ENCODE data around the gene TEX51.

Gene TEX51

GRCh38 chr2:126932529-126932928, 33.8 kb downstream of the TEX51 start:
- H3K4me3 ChIP-seq (ENCODE audit: low read length): no peak overlapping the region
- no peaks in the 10 kb centered on the region for H3K9me3 ChIP-seq (ENCODE audit: insufficient read depth, low read length)
- no peak overlapping the region for H3K27ac ChIP-seq (ENCODE audit: low read length)
- H3K4me1 ChIP-seq (ENCODE audit: low read length): no peaks in the 10 kb centered on the region
- H3K9ac ChIP-seq (ENCODE audit: low read length): no peak overlapping the region
- H3K79me2 ChIP-seq (ENCODE audit: low read length): no peaks in the 10 kb centered on the region
- no peak overlapping the region for H3K4me2 ChIP-seq (ENCODE audit: low read length)
- no peaks in the 10 kb centered on the region for H4K20me1 ChIP-seq (ENCODE audit: insufficient read depth, low read length)
- no peaks in the 10 kb centered on the region for H3K36me3 ChIP-seq (replicated peaks; ENCODE audit: low read depth, low read length)
- H3K27me3 ChIP-seq (ENCODE audit: low read depth, low read length): no peaks in the 10 kb centered on the region
- no peak for TF ChIP-seq CTCF (IDR thresholded peaks at IDR 0.05; ENCODE audit: low read depth, low read length)
- TF ChIP-seq EZH2phosphoT487 (IDR thresholded peaks at IDR 0.05; ENCODE audit: low read depth): no peak
- H2AFZ ChIP-seq (ENCODE audit: low read depth, low read length): no peak overlapping the region

GRCh38 chr2:126932966-126933710, 34.4 kb downstream of the TEX51 start:
- Histone ChIP-seq H2AFZ (ENCODE audit: low read depth, low read length) (no peak overlapping the region), H4K20me1 (ENCODE audit: insufficient read depth, low read length) (no peaks in the 10 kb centered on the region), H3K4me1 (ENCODE audit: low read length) (no peaks in the 10 kb centered on the region), H3K4me3 (ENCODE audit: low read length) (no peak overlapping the region), H3K9me3 (ENCODE audit: insufficient read depth, low read length) (no peaks in the 10 kb centered on the region), H3K79me2 (ENCODE audit: low read length) (no peaks in the 10 kb centered on the region), H3K4me2 (ENCODE audit: low read length) (no peak overlapping the region), H3K9ac (ENCODE audit: low read length) (no peak overlapping the region), H3K27ac (ENCODE audit: low read length) (no peak overlapping the region), H3K36me3 (replicated peaks; ENCODE audit: low read depth, low read length) (no peaks in the 10 kb centered on the region), H3K27me3 (ENCODE audit: low read depth, low read length) (no peaks in the 10 kb centered on the region)
- TF ChIP-seq EZH2phosphoT487 (IDR thresholded peaks at IDR 0.05; ENCODE audit: low read depth): no peak
- no peak for TF ChIP-seq CTCF (IDR thresholded peaks at IDR 0.05; ENCODE audit: low read depth, low read length)

GRCh38 chr2:126933711-126934091, 35.0 kb downstream of the TEX51 start:
- Histone ChIP-seq H3K4me1 (ENCODE audit: low read length) (no peaks in the 10 kb centered on the region), H3K4me2 (ENCODE audit: low read length) (no peak overlapping the region), H4K20me1 (ENCODE audit: insufficient read depth, low read length) (no peaks in the 10 kb centered on the region), H3K4me3 (ENCODE audit: low read length) (no peak overlapping the region), H3K79me2 (ENCODE audit: low read length) (no peaks in the 10 kb centered on the region), H3K27ac (ENCODE audit: low read length) (no peak overlapping the region), H3K27me3 (ENCODE audit: low read depth, low read length) (no peaks in the 10 kb centered on the region), H3K9ac (ENCODE audit: low read length) (no peak overlapping the region), H2AFZ (ENCODE audit: low read depth, low read length) (no peak overlapping the region), H3K36me3 (replicated peaks; ENCODE audit: low read depth, low read length) (no peaks in the 10 kb centered on the region), H3K9me3 (ENCODE audit: insufficient read depth, low read length) (no peaks in the 10 kb centered on the region)
- TF ChIP-seq EZH2phosphoT487 (IDR thresholded peaks at IDR 0.05; ENCODE audit: low read depth) (no peak), CTCF (IDR thresholded peaks at IDR 0.05; ENCODE audit: low read depth, low read length) (no peak)

- no peak overlapping the region for H2AFZ ChIP-seq (ENCODE audit: low read depth, low read length)
- H3K4me3 ChIP-seq (ENCODE audit: low read length): no peak overlapping the region
- TF ChIP-seq EZH2phosphoT487 (IDR thresholded peaks at IDR 0.05; ENCODE audit: low read depth): no peak
- H3K27ac ChIP-seq (ENCODE audit: low read length): no peak overlapping the region
- no peaks in the 10 kb centered on the region for H3K4me1 ChIP-seq (ENCODE audit: low read length)
- H3K9ac ChIP-seq (ENCODE audit: low read length): no peak overlapping the region
- no peaks in the 10 kb centered on the region for H3K79me2 ChIP-seq (ENCODE audit: low read length)
- H3K9me3 ChIP-seq (ENCODE audit: insufficient read depth, low read length): no peaks in the 10 kb centered on the region
- H3K36me3 ChIP-seq (replicated peaks; ENCODE audit: low read depth, low read length): no peaks in the 10 kb centered on the region
- H3K4me2 ChIP-seq (ENCODE audit: low read length): no peak overlapping the region
- H3K27me3 ChIP-seq (ENCODE audit: low read depth, low read length): peaks cover 4% of the 10 kb centered on the region; the same call in 1 of the 2 replicates
- no peaks in the 10 kb centered on the region for H4K20me1 ChIP-seq (ENCODE audit: insufficient read depth, low read length)
These were observed 36.1 kb downstream of the TEX51 start for GRCh38 chr2:126934809-126935208.

Data from OCI-LY3 (cell line).